Measurements from ENCODE around the gene HSDL1.

GRCh38 chr16:84084570-84085270 lies 60.3 kb downstream of the HSDL1 start:
- TF ChIP-seq CTCF (IDR thresholded peaks at IDR 0.05; ENCODE audit: low read depth, low read length) (peak; percentile 81), POLR2A (IDR thresholded peaks at IDR 0.05; ENCODE audit: extremely low read depth, insufficient read length) (no peak), MAX (IDR thresholded peaks at IDR 0.05; ENCODE audit: low read depth, low read length) (peak; percentile 30; the same call in 1 of the 2 replicates)
